HEK293 (cell line): Measurements from ENCODE around the gene PCDHB1.

Experiments used
- CTCF ChIA-PET: fragments of 350-600 bp; formaldehyde crosslinking; extraction: SDS; loops from one replicate; lab custom pipeline; 2021; ENCODE audit warnings: antibody characterized with exemption; lab: Yijun Ruan, JAX
- POLR2A ChIA-PET: fragments of 300-600 bp; formaldehyde crosslinking; extraction: SDS; loops from one replicate; lab custom pipeline; 2020; ENCODE audit warnings: antibody characterized with exemption, inconsistent platforms; lab: Yijun Ruan, JAX
- H3K27ac ChIP-seq: fragments of 200-500 bp; sonication (Bioruptor generic); 2 replicates; pipeline ENCODE4 v1.5.1; 2014; ENCODE audit warnings: low read depth, low read length, control low read depth, inconsistent platforms; ENCODE audit errors: extremely low read depth
- H3K36me3 ChIP-seq, 2 experiments: fragments of 200-500 bp in 1 of 2; sonication (Bioruptor generic) in 1 of 2; 1 replicate in 1 of 2; 2 replicates in 1 of 2; pipeline ENCODE4 v1.5.1; 2014 to 2017; ENCODE audit warnings: inconsistent platforms in 2 of 2, low read length in 2 of 2; ENCODE audit not compliant: control insufficient read depth in 2 of 2, insufficient read depth in 1 of 2
- H3K4me1 ChIP-seq: fragments of 200-500 bp; sonication (Bioruptor generic); 2 replicates; pipeline ENCODE4 v1.5.1; 2014; ENCODE audit warnings: mild to moderate bottlenecking, low read length, inconsistent platforms; ENCODE audit not compliant: control insufficient read depth, insufficient read depth
- H3K4me3 ChIP-seq: 2 replicates; pipeline ENCODE4 v1.5.1; 2011; ENCODE audit warnings: low read depth, mild to moderate bottlenecking, control low read depth, low read length, moderate library complexity
- H3K9me3 ChIP-seq: fragments of 200-500 bp; sonication (Bioruptor generic); 2 replicates; pipeline ENCODE4 v1.5.1; 2014; ENCODE audit warnings: low read depth, low read length, inconsistent platforms; ENCODE audit not compliant: control insufficient read depth, insufficient read depth
- GLIS1 ChIP-seq: fragments of 450-650 bp; formaldehyde crosslinking; IDR thresholded peaks from 2 replicates; pipeline ENCODE4 v1.5.1; 2016; ENCODE audit warnings: missing biosample characterization, missing genetic modification characterization
- GLIS2 ChIP-seq: fragments of 450-650 bp; formaldehyde crosslinking; IDR thresholded peaks from 2 replicates; pipeline ENCODE4 v1.5.1; 2016; ENCODE audit warnings: missing biosample characterization, missing genetic modification characterization
- INSM2 ChIP-seq: fragments of 450-650 bp; formaldehyde crosslinking; IDR thresholded peaks from 2 replicates; pipeline ENCODE4 v1.5.1; 2016; ENCODE audit warnings: missing biosample characterization, missing genetic modification characterization
- KLF9 ChIP-seq: fragments of 450-650 bp; formaldehyde crosslinking; IDR thresholded peaks from 2 replicates; pipeline ENCODE4 v1.5.1; 2016; ENCODE audit warnings: missing biosample characterization, missing genetic modification characterization, low read depth
- MYNN ChIP-seq: fragments of 450-650 bp; formaldehyde crosslinking; IDR thresholded peaks from 2 replicates; pipeline ENCODE4 v1.5.1; 2016; ENCODE audit warnings: missing biosample characterization, missing genetic modification characterization, borderline replicate concordance
- TRIM28 ChIP-seq: IDR thresholded peaks from 2 replicates; pipeline ENCODE4 v1.6.1; 2011; ENCODE audit warnings: low read length, control low read depth, borderline replicate concordance
- ZBTB17 ChIP-seq: fragments of 450-650 bp; formaldehyde crosslinking; IDR thresholded peaks from 2 replicates; pipeline ENCODE4 v1.5.1; 2016; ENCODE audit warnings: missing biosample characterization, missing genetic modification characterization
- ZNF114 ChIP-seq: fragments of 450-650 bp; formaldehyde crosslinking; IDR thresholded peaks from 2 replicates; pipeline ENCODE4 v1.5.0; 2017; ENCODE audit warnings: missing biosample characterization, missing genetic modification characterization
- ZNF121 ChIP-seq: fragments of 450-650 bp; formaldehyde crosslinking; IDR thresholded peaks from 2 replicates; pipeline ENCODE4 v1.5.1; 2016; ENCODE audit warnings: missing biosample characterization, missing genetic modification characterization
- ZNF202 ChIP-seq: fragments of 450-650 bp; formaldehyde crosslinking; IDR thresholded peaks from 2 replicates; pipeline ENCODE4 v1.5.1; 2016; ENCODE audit warnings: missing biosample characterization, missing genetic modification characterization, borderline replicate concordance
- ZNF266 ChIP-seq: fragments of 450-650 bp; formaldehyde crosslinking; IDR thresholded peaks from 2 replicates; pipeline ENCODE4 v1.5.1; 2016; ENCODE audit warnings: missing biosample characterization, missing genetic modification characterization, low read depth
- ZNF324 ChIP-seq: fragments of 450-650 bp; formaldehyde crosslinking; IDR thresholded peaks from 2 replicates; pipeline ENCODE4 v1.5.1; 2016; ENCODE audit warnings: missing biosample characterization, missing genetic modification characterization
- ZNF366 ChIP-seq: fragments of 450-650 bp; formaldehyde crosslinking; conservative IDR thresholded peaks from 2 replicates; pipeline ENCODE4 v1.5.1; 2016; ENCODE audit warnings: missing biosample characterization, missing genetic modification characterization
- ZNF629 ChIP-seq: fragments of 450-650 bp; formaldehyde crosslinking; IDR thresholded peaks from 2 replicates; pipeline ENCODE4 v1.5.1; 2017; ENCODE audit warnings: missing biosample characterization, missing genetic modification characterization
- ZNF654 ChIP-seq: fragments of 450-650 bp; formaldehyde crosslinking; IDR thresholded peaks from 2 replicates; pipeline ENCODE4 v1.5.1; 2016; ENCODE audit warnings: low read depth, missing biosample characterization, missing genetic modification characterization
- ZNF664 ChIP-seq: fragments of 450-650 bp; formaldehyde crosslinking; IDR thresholded peaks from 2 replicates; pipeline ENCODE4 v1.5.1; 2016; ENCODE audit warnings: missing biosample characterization, missing genetic modification characterization
- ZNF768 ChIP-seq: fragments of 450-650 bp; formaldehyde crosslinking; IDR thresholded peaks from 2 replicates; pipeline ENCODE4 v1.5.1; 2018; ENCODE audit warnings: missing biosample characterization, mild to moderate bottlenecking, missing genetic modification characterization
- TF ChIP-seq, protein P1 (sequence below): fragments of 450-650 bp; formaldehyde crosslinking; IDR thresholded peaks from 2 replicates; pipeline ENCODE4 v1.5.1; 2016; ENCODE audit warnings: missing biosample characterization, missing genetic modification characterization
- TF ChIP-seq, protein P2 (sequence below): fragments of 450-650 bp; formaldehyde crosslinking; IDR thresholded peaks from 2 replicates; pipeline ENCODE4 v1.5.1; 2016; ENCODE audit warnings: missing biosample characterization, missing genetic modification characterization
- TF ChIP-seq, protein P3 (sequence below): fragments of 450-650 bp; formaldehyde crosslinking; conservative IDR thresholded peaks from 2 replicates; pipeline ENCODE4 v1.5.1; 2016; ENCODE audit warnings: low read depth, missing biosample characterization, missing genetic modification characterization
- TF ChIP-seq, protein P4 (sequence below): fragments of 450-650 bp; formaldehyde crosslinking; IDR thresholded peaks from 2 replicates; pipeline ENCODE4 v1.5.1; 2016; ENCODE audit warnings: missing biosample characterization, missing genetic modification characterization, borderline replicate concordance

Gene PCDHB1

DNA sequence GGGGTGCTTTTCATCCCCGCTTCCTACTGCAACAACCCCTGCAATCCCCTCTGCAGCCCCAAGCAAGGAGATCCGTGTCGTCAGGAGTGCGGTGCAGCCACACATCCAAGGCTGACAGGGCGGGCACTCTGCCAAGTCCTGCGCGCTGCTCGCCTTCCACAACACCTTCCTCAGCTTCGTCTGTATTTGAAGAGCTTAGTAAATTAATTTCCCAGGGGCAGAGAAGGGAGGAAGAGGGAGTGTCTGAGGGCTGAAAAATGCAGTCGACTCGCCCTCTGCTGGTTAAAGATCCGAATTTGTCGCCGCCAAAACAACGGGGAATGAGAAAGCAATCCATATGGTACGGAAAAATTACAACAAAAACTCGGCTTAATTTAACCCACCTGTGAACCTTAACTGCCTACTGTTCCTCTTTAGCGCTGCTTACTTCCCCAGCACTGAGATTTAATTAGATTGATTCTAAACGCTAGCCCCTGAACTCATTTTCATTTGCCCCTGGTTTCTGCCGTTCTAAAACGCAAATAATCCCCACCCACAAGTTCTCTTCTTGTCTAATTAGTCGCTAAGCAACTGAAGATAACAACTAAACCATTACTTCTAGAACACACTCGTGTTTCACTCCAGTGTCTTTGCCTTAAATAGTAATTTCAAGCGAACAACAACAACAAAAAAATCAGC lies 10.9 kb upstream of the PCDHB1 start (continued):
- TF ChIP-seq, protein P1, sequence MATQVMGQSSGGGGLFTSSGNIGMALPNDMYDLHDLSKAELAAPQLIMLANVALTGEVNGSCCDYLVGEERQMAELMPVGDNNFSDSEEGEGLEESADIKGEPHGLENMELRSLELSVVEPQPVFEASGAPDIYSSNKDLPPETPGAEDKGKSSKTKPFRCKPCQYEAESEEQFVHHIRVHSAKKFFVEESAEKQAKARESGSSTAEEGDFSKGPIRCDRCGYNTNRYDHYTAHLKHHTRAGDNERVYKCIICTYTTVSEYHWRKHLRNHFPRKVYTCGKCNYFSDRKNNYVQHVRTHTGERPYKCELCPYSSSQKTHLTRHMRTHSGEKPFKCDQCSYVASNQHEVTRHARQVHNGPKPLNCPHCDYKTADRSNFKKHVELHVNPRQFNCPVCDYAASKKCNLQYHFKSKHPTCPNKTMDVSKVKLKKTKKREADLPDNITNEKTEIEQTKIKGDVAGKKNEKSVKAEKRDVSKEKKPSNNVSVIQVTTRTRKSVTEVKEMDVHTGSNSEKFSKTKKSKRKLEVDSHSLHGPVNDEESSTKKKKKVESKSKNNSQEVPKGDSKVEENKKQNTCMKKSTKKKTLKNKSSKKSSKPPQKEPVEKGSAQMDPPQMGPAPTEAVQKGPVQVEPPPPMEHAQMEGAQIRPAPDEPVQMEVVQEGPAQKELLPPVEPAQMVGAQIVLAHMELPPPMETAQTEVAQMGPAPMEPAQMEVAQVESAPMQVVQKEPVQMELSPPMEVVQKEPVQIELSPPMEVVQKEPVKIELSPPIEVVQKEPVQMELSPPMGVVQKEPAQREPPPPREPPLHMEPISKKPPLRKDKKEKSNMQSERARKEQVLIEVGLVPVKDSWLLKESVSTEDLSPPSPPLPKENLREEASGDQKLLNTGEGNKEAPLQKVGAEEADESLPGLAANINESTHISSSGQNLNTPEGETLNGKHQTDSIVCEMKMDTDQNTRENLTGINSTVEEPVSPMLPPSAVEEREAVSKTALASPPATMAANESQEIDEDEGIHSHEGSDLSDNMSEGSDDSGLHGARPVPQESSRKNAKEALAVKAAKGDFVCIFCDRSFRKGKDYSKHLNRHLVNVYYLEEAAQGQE: no peak
- TF ChIP-seq ZNF202 (tag by site-specific recombination): no peak
- TF ChIP-seq, protein P2, sequence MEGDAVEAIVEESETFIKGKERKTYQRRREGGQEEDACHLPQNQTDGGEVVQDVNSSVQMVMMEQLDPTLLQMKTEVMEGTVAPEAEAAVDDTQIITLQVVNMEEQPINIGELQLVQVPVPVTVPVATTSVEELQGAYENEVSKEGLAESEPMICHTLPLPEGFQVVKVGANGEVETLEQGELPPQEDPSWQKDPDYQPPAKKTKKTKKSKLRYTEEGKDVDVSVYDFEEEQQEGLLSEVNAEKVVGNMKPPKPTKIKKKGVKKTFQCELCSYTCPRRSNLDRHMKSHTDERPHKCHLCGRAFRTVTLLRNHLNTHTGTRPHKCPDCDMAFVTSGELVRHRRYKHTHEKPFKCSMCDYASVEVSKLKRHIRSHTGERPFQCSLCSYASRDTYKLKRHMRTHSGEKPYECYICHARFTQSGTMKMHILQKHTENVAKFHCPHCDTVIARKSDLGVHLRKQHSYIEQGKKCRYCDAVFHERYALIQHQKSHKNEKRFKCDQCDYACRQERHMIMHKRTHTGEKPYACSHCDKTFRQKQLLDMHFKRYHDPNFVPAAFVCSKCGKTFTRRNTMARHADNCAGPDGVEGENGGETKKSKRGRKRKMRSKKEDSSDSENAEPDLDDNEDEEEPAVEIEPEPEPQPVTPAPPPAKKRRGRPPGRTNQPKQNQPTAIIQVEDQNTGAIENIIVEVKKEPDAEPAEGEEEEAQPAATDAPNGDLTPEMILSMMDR (tag by site-specific recombination): peak; percentile 20; the same call in 1 of the 2 replicates
- TF ChIP-seq ZNF121 (tag by site-specific recombination): no peak
- TF ChIP-seq ZNF629 (tag by site-specific recombination): no peak
- peak; percentile 61 for TF ChIP-seq ZNF654 (tag by site-specific recombination)
- 0 out of 2 replicates have a peak, but pooled peaks have one; percentile 18 for TF ChIP-seq ZNF366 (tag by site-specific recombination)
- no peak for TF ChIP-seq TRIM28
- TF ChIP-seq GLIS2: no peak
- peak; percentile 54; the same call in 1 of the 2 replicates for TF ChIP-seq ZBTB17

GRCh38 chr5:141040771-141041426 lies 10.3 kb upstream of the PCDHB1 start:
- Histone ChIP-seq H3K9me3 (no peaks in the 10 kb centered on the region), H3K27ac (peak overlapping the region; percentile 25; the same call in 1 of the 2 replicates), H3K36me3 (no peaks in the 10 kb centered on the region), H3K4me1 (peaks cover 14% of the 10 kb centered on the region), H3K4me3 (peak overlapping the region; percentile 32)
- ChIA-PET CTCF (interaction anchor here (0.6 to 3.8 kb wide), 32 partner anchors 8 to 256 kb away, joined by 3 to 81 read pairs (median 4); partner anchors contain the start of genes PCDHA10, PCDHA11, PCDHA13 and PCDHA8), POLR2A (interaction anchor here (0.9 to 2.3 kb wide), 2 partner anchors 75 to 172 kb away, joined by 3 to 11 read pairs; partner anchors contain the start of gene PCDHAC2)
- TF ChIP-seq, protein P3, sequence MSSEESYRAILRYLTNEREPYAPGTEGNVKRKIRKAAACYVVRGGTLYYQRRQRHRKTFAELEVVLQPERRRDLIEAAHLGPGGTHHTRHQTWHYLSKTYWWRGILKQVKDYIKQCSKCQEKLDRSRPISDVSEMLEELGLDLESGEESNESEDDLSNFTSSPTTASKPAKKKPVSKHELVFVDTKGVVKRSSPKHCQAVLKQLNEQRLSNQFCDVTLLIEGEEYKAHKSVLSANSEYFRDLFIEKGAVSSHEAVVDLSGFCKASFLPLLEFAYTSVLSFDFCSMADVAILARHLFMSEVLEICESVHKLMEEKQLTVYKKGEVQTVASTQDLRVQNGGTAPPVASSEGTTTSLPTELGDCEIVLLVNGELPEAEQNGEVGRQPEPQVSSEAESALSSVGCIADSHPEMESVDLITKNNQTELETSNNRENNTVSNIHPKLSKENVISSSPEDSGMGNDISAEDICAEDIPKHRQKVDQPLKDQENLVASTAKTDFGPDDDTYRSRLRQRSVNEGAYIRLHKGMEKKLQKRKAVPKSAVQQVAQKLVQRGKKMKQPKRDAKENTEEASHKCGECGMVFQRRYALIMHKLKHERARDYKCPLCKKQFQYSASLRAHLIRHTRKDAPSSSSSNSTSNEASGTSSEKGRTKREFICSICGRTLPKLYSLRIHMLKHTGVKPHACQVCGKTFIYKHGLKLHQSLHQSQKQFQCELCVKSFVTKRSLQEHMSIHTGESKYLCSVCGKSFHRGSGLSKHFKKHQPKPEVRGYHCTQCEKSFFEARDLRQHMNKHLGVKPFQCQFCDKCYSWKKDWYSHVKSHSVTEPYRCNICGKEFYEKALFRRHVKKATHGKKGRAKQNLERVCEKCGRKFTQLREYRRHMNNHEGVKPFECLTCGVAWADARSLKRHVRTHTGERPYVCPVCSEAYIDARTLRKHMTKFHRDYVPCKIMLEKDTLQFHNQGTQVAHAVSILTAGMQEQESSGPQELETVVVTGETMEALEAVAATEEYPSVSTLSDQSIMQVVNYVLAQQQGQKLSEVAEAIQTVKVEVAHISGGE (tag by site-specific recombination): peak; percentile 47; the same call in 1 of the 2 replicates
- TF ChIP-seq, protein P4, sequence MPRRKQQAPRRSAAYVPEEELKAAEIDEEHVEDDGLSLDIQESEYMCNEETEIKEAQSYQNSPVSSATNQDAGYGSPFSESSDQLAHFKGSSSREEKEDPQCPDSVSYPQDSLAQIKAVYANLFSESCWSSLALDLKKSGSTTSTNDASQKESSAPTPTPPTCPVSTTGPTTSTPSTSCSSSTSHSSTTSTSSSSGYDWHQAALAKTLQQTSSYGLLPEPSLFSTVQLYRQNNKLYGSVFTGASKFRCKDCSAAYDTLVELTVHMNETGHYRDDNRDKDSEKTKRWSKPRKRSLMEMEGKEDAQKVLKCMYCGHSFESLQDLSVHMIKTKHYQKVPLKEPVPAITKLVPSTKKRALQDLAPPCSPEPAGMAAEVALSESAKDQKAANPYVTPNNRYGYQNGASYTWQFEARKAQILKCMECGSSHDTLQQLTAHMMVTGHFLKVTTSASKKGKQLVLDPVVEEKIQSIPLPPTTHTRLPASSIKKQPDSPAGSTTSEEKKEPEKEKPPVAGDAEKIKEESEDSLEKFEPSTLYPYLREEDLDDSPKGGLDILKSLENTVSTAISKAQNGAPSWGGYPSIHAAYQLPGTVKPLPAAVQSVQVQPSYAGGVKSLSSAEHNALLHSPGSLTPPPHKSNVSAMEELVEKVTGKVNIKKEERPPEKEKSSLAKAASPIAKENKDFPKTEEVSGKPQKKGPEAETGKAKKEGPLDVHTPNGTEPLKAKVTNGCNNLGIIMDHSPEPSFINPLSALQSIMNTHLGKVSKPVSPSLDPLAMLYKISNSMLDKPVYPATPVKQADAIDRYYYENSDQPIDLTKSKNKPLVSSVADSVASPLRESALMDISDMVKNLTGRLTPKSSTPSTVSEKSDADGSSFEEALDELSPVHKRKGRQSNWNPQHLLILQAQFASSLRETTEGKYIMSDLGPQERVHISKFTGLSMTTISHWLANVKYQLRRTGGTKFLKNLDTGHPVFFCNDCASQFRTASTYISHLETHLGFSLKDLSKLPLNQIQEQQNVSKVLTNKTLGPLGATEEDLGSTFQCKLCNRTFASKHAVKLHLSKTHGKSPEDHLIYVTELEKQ (tag by site-specific recombination): no peak
- TF ChIP-seq ZNF654 (tag by site-specific recombination): peak; percentile 64
- no peak for TF ChIP-seq ZNF664 (tag by site-specific recombination)
- no peak for TF ChIP-seq ZNF266 (tag by site-specific recombination)
- TF ChIP-seq INSM2 (tag by site-specific recombination): no peak
- TF ChIP-seq ZNF768 (tag by site-specific recombination): no peak
- TF ChIP-seq KLF9: peak; percentile 73
- no peak for TF ChIP-seq ZNF114 (tag by site-specific recombination)
- TF ChIP-seq ZNF324 (tag by site-specific recombination): 0 out of 2 replicates have a peak, but pooled peaks have one; percentile 44
- TF ChIP-seq MYNN (tag by site-specific recombination): no peak
- no peak for TF ChIP-seq GLIS1 (tag by site-specific recombination)
